OCI-LY7 (cell line): ENCODE measurements around the gene TRPC1.

Experiments
- CTCF ChIP-seq: fragments of 200-600 bp; sonication (generic); conservative IDR thresholded peaks from 2 replicates; pipeline ENCODE4 v1.5.1; 2014; ENCODE audit warnings: mild to moderate bottlenecking, antibody characterized with exemption, low read length, moderate library complexity, mixed read lengths
- EZH2phosphoT487 ChIP-seq: fragments of 200-600 bp; sonication (generic); IDR thresholded peaks from 2 replicates; pipeline ENCODE4 v1.6.1; 2018; ENCODE audit warnings: low read depth, borderline replicate concordance, mild to moderate bottlenecking, mixed run types, antibody characterized with exemption, low read length, moderate library complexity, mixed read lengths

GRCh38 chr3:142787719-142788118 lies 63.9 kb downstream of the TRPC1 start:
- TF ChIP-seq CTCF: no peak
- no peak for TF ChIP-seq EZH2phosphoT487
